ENCODE measurements around the gene DNAH11. TPM values are rescaled to one million over a fixed set of nuclear protein-coding genes. Genes with fewer than 3 reads are reported as not detected.
A peak's percentile ranks its signal among the peaks of the same experiment; 100 is the strongest.

DNAH11 gene
- total and polyA plus RNA-seq, 2 of the 13 experiments (the other 11 are each of a cell fraction or from before 2014, with no cell fraction given): not detected

- no peak for TF ChIP-seq FOXA1 (IDR thresholded peaks at IDR 0.05)
- peak; percentile 84 for TF ChIP-seq FOXA1 (CRISPR knock-in tag; IDR thresholded peaks at IDR 0.05)
- no peak for TF ChIP-seq NKX3-1 (CRISPR knock-in tag; IDR thresholded peaks at IDR 0.05)
- no peak for TF ChIP-seq PRDM15 (CRISPR knock-in tag; IDR thresholded peaks at IDR 0.05)
- TF ChIP-seq SUZ12 (IDR thresholded peaks at IDR 0.05; ENCODE audit: low read depth, low read length): no peak
- TF ChIP-seq ZNF83 (CRISPR knock-in tag; IDR thresholded peaks at IDR 0.05; ENCODE audit: borderline replicate concordance): no peak
- TF ChIP-seq NR1H2 (CRISPR knock-in tag; IDR thresholded peaks at IDR 0.05; ENCODE audit: borderline replicate concordance, low read depth): no peak
- TF ChIP-seq KLF16 (CRISPR knock-in tag; IDR thresholded peaks at IDR 0.05): peak in 1 of 2 experiments; percentile 32; a peak in 1 of 4 replicates
- no peak for TF ChIP-seq ZNF280B (CRISPR knock-in tag; IDR thresholded peaks at IDR 0.05; ENCODE audit: borderline replicate concordance)
- no peak for TF ChIP-seq ZNF383 (CRISPR knock-in tag; IDR thresholded peaks at IDR 0.05; ENCODE audit: borderline replicate concordance)
- no peak for TF ChIP-seq HNF4A (CRISPR knock-in tag; IDR thresholded peaks at IDR 0.05)
- TF ChIP-seq KDM1A (CRISPR knock-in tag; IDR thresholded peaks at IDR 0.05): 0 out of 2 replicates have a peak, but pooled peaks have one; percentile 55
- TF ChIP-seq ZNF318 (CRISPR knock-in tag; IDR thresholded peaks at IDR 0.05): no peak
- TF ChIP-seq, protein P1, sequence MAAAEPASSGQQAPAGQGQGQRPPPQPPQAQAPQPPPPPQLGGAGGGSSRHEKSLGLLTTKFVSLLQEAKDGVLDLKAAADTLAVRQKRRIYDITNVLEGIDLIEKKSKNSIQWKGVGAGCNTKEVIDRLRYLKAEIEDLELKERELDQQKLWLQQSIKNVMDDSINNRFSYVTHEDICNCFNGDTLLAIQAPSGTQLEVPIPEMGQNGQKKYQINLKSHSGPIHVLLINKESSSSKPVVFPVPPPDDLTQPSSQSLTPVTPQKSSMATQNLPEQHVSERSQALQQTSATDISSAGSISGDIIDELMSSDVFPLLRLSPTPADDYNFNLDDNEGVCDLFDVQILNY (CRISPR knock-in tag; conservative IDR thresholded peaks at IDR 0.05): no peak
- no peak for TF ChIP-seq ZNF619 (CRISPR knock-in tag; IDR thresholded peaks at IDR 0.05)
- TF ChIP-seq SIX4 (CRISPR knock-in tag; IDR thresholded peaks at IDR 0.05): no peak
- TF ChIP-seq EZH2 (conservative IDR thresholded peaks at IDR 0.05; ENCODE audit: low read depth, low read length): no peak
Measured at GRCh38 chr7:21617916-21618390, 75.1 kb downstream of the DNAH11 start (continued).

Data from HepG2 (cell line).